Measurements from ENCODE around the gene PROSER1. TPM values are rescaled to one million over a fixed set of nuclear protein-coding genes. Genes with fewer than 3 reads are reported as not detected.
A peak's percentile ranks its signal among the peaks of the same experiment; 100 is the strongest.

Gene PROSER1
- total RNA-seq, 2 experiments from 2014 or later = 88.7 to 108 TPM

- no peak for ATAC-seq
- POLR2A ChIA-PET = interaction anchor here (0.8 to 1.4 kb wide), 2 partner anchors 13 to 16 kb away, joined by 3 read pairs; no protein-coding TSS in a partner anchor
- CTCF ChIA-PET = no interaction called here
Measured at GRCh38 chr13:39023316-39023715, 14.6 kb downstream of the PROSER1 start.

GRCh38 chr13:39020853-39021462 is 16.9 kb downstream of the PROSER1 start:
- no peaks in the 10 kb centered on the region for H3K27me3 Mint-ChIP-seq
- peak overlapping the region; percentile 22 for H3K27ac Mint-ChIP-seq
- H3K4me3 Mint-ChIP-seq = no peak overlapping the region
- ChIA-PET POLR2A (interaction anchor here (2.1 kb wide), 1 partner anchor 17 kb away, joined by 7 read pairs; the partner anchor contains the start of genes NHLRC3 and PROSER1), CTCF (interaction anchor here (1.7 kb wide), 1 partner anchor 17 kb away, joined by 6 read pairs; the partner anchor contains the start of genes NHLRC3 and PROSER1)
- TF ChIP-seq CTCF (IDR thresholded peaks at IDR 0.05) = no peak
- no peak for ATAC-seq
- peaks cover 41% of the 10 kb centered on the region for H3K36me3 Mint-ChIP-seq (ENCODE audit: low read depth)
- intact Hi-C loops (cut with micrococcal nuclease) = no loop called here
- no peaks in the 10 kb centered on the region for H3K9me3 Mint-ChIP-seq
- DNase-seq = no peak
- H3K4me1 Mint-ChIP-seq (ENCODE audit: low read depth) = peaks cover 7% of the 10 kb centered on the region

More at GRCh38 chr13:39023316-39023715, 14.6 kb downstream of the PROSER1 start:
- no peaks in the 10 kb centered on the region for H3K9me3 Mint-ChIP-seq
- no peak for DNase-seq
- H3K36me3 Mint-ChIP-seq (ENCODE audit: low read depth) = peaks cover 47% of the 10 kb centered on the region
- no peak for TF ChIP-seq CTCF (IDR thresholded peaks at IDR 0.05)
- no peak overlapping the region for H3K4me3 Mint-ChIP-seq
- no peak overlapping the region for H3K27ac Mint-ChIP-seq
- no peaks in the 10 kb centered on the region for H3K27me3 Mint-ChIP-seq
- intact Hi-C loops (cut with micrococcal nuclease) = no loop called here
- peaks cover 4% of the 10 kb centered on the region for H3K4me1 Mint-ChIP-seq (ENCODE audit: low read depth)

- peak; percentile 67 for TF ChIP-seq CTCF (IDR thresholded peaks at IDR 0.05)
- POLR2A ChIA-PET = interaction anchor here (1.1 kb wide), 1 partner anchor 19 kb away, joined by 4 read pairs; no protein-coding TSS in a partner anchor
- H3K27ac Mint-ChIP-seq = peak overlapping the region; percentile 68
- H3K36me3 Mint-ChIP-seq (ENCODE audit: low read depth) = peaks cover 47% of the 10 kb centered on the region
- H3K9me3 Mint-ChIP-seq = no peaks in the 10 kb centered on the region
- CTCF ChIA-PET = interaction anchor here (0.7 to 4.1 kb wide), 9 partner anchors 9 to 245 kb away, joined by 3 to 16 read pairs (median 4); partner anchors contain the start of genes NHLRC3 and PROSER1
- intact Hi-C loops (cut with micrococcal nuclease) = no loop called here
- peak; percentile 76 for ATAC-seq
- DNase-seq = peak; percentile 50
- peaks cover 7% of the 10 kb centered on the region for H3K4me1 Mint-ChIP-seq (ENCODE audit: low read depth)
- H3K27me3 Mint-ChIP-seq = no peaks in the 10 kb centered on the region
- H3K4me3 Mint-ChIP-seq = no peak overlapping the region
Measured at GRCh38 chr13:39016787-39017186, 21.1 kb downstream of the PROSER1 start.

GRCh38 chr13:39016087-39016486 is 21.8 kb downstream of the PROSER1 start:
- peaks cover 50% of the 10 kb centered on the region for H3K36me3 Mint-ChIP-seq (ENCODE audit: low read depth)
- H3K27me3 Mint-ChIP-seq = no peaks in the 10 kb centered on the region
- ChIA-PET POLR2A (interaction anchor here (1.1 kb wide), 1 partner anchor 12 kb away, joined by 3 read pairs; no protein-coding TSS in a partner anchor), CTCF (interaction anchor here (0.8 to 4.1 kb wide), 8 partner anchors 8 to 246 kb away, joined by 3 to 16 read pairs (median 4); partner anchors contain the start of genes NHLRC3 and PROSER1)
- ATAC-seq (peak; percentile 83), DNase-seq (no peak)
- H3K9me3 Mint-ChIP-seq = no peaks in the 10 kb centered on the region
- no peak overlapping the region for H3K27ac Mint-ChIP-seq
- intact Hi-C loops (cut with micrococcal nuclease) = no loop called here
- no peak for TF ChIP-seq CTCF (IDR thresholded peaks at IDR 0.05)
- H3K4me3 Mint-ChIP-seq = no peak overlapping the region
- H3K4me1 Mint-ChIP-seq (ENCODE audit: low read depth) = peaks cover 7% of the 10 kb centered on the region

GRCh38 chr13:39013462-39013861 is 24.4 kb downstream of the PROSER1 start:
- ATAC-seq = no peak
- no peaks in the 10 kb centered on the region for H3K27me3 Mint-ChIP-seq
- intact Hi-C loops (cut with micrococcal nuclease) = no loop called here
- H3K9me3 Mint-ChIP-seq = no peaks in the 10 kb centered on the region
- H3K4me3 Mint-ChIP-seq = no peak overlapping the region
- ChIA-PET CTCF (no interaction called here), POLR2A (interaction anchor here (0.6 kb wide), 1 partner anchor 13 kb away, joined by 3 read pairs; no protein-coding TSS in a partner anchor)
- DNase-seq = no peak
- no peak for TF ChIP-seq CTCF (IDR thresholded peaks at IDR 0.05)
- no peak overlapping the region for H3K27ac Mint-ChIP-seq
- H3K4me1 Mint-ChIP-seq (ENCODE audit: low read depth) = peaks cover 7% of the 10 kb centered on the region
- peaks cover 53% of the 10 kb centered on the region for H3K36me3 Mint-ChIP-seq (ENCODE audit: low read depth)
